Muscle of leg (tissue), 11 donors: Measurements from ENCODE around the gene OTUD6A. TPM values are rescaled to one million over a fixed set of nuclear protein-coding genes. Genes with fewer than 3 reads are reported as not detected.

Experiments used
- DNase-seq: peaks from one replicate; pipeline ENCODE4 v3.0.0; 2013
- H3K27ac ChIP-seq: one replicate; pipeline ENCODE4 v1.5.1; 2013; ENCODE audit warnings: mild to moderate bottlenecking, low read length, control low read depth
- H3K27me3 ChIP-seq: one replicate; pipeline ENCODE4 v1.6.1; 2013; ENCODE audit warnings: low read length; ENCODE audit not compliant: control insufficient read depth, insufficient read depth
- H3K36me3 ChIP-seq: one replicate; pipeline ENCODE4 v1.6.1; 2013; ENCODE audit warnings: low read length; ENCODE audit not compliant: control insufficient read depth, insufficient read depth
- H3K4me1 ChIP-seq: one replicate; pipeline ENCODE4 v1.6.1; 2013; ENCODE audit warnings: low read length; ENCODE audit not compliant: control insufficient read depth, insufficient read depth
- H3K4me3 ChIP-seq: one replicate; pipeline ENCODE4 v1.5.1; 2013; ENCODE audit warnings: low read length, control low read depth
- H3K9me3 ChIP-seq: replicated peaks from 2 replicates; pipeline ENCODE4 v1.6.1; 2013; ENCODE audit warnings: low read depth, low read length; ENCODE audit not compliant: control insufficient read depth
- WGBS: methylation state at CpG from one replicate; pipeline ENCODE4 v1.1.5; 2013; ENCODE audit warnings: missing lambda C conversion rate; ENCODE audit not compliant: insufficient coverage; 5-methylcytosine and 5-hydroxymethylcytosine counted together
- polyA plus RNA-seq, 8 donors: library from polyadenylated mRNA; unstranded; fragments of 120-200 nt; gene quantifications; one replicate each; pipeline versions ENCODE4 v1.2.1 to v1.2.3, GENCODE V29; 2013; ENCODE audit warnings: inconsistent platforms in 1 of 8, low replicate concordance in 1 of 8; ENCODE audit not compliant: insufficient read length in 8 of 8, insufficient read depth in 1 of 8
- total RNA-seq: library from RNA; stranded (reverse); fragments of 120-200 nt; gene quantifications from one replicate; pipeline ENCODE4 v1.2.4, GENCODE V29; 2013

Gene OTUD6A
- total and polyA plus RNA-seq, 9 donors: not detected

GRCh38 chrX:70044541-70045245, 17.6 kb upstream of the OTUD6A start:
- H3K27ac ChIP-seq: no peak overlapping the region
- H3K4me1 ChIP-seq: no peaks in the 10 kb centered on the region
- no peak for DNase-seq
- no peaks in the 10 kb centered on the region for H3K9me3 ChIP-seq
- 100% methylated on average over 1 of the region's 4 CpGs for WGBS
- no peak overlapping the region for H3K4me3 ChIP-seq
- no peaks in the 10 kb centered on the region for H3K36me3 ChIP-seq
- peaks cover 13% of the 10 kb centered on the region for H3K27me3 ChIP-seq

- Histone ChIP-seq H3K27ac (no peak overlapping the region), H3K4me3 (no peak overlapping the region), H3K9me3 (no peaks in the 10 kb centered on the region), H3K27me3 (peaks cover 13% of the 10 kb centered on the region), H3K36me3 (no peaks in the 10 kb centered on the region), H3K4me1 (no peaks in the 10 kb centered on the region)
- DNase-seq: no peak
Observed at GRCh38 chrX:70046978-70047377, 15.3 kb upstream of the OTUD6A start.

GRCh38 chrX:70049406-70049805, 12.9 kb upstream of the OTUD6A start:
- no peaks in the 10 kb centered on the region for H3K36me3 ChIP-seq
- no peak overlapping the region for H3K4me3 ChIP-seq
- WGBS: 82% methylated on average over 3 of the region's 3 CpGs
- no peak for DNase-seq
- no peak overlapping the region for H3K27ac ChIP-seq
- H3K9me3 ChIP-seq: no peaks in the 10 kb centered on the region
- H3K27me3 ChIP-seq: peaks cover 17% of the 10 kb centered on the region
- peaks cover 4% of the 10 kb centered on the region for H3K4me1 ChIP-seq

- no peak for DNase-seq
- Histone ChIP-seq H3K9me3 (no peaks in the 10 kb centered on the region), H3K4me1 (peaks cover 4% of the 10 kb centered on the region), H3K4me3 (no peak within 1 kb of the TSS), H3K36me3 (no peaks in the 10 kb centered on the region), H3K27me3 (peaks cover 19% of the 10 kb centered on the region), H3K27ac (no peak within 1 kb of the TSS)
- WGBS: 72% methylated on average over 3 of the region's 4 CpGs
Observed at GRCh38 chrX:70049925-70050324, 12.3 kb upstream of the OTUD6A start, which contains the start of gene AWAT2. AWAT2 (minus strand) TSS chrX:70049938; CDS start chrX:70049932, 6 bp downstream.

- H3K9me3 ChIP-seq: no peaks in the 10 kb centered on the region
- peaks cover 4% of the 10 kb centered on the region for H3K4me1 ChIP-seq
- H3K27me3 ChIP-seq: peaks cover 23% of the 10 kb centered on the region
- no peak overlapping the region for H3K4me3 ChIP-seq
- H3K27ac ChIP-seq: no peak overlapping the region
- no peak for DNase-seq
- WGBS: 61% methylated on average over 7 of the region's 11 CpGs
- no peaks in the 10 kb centered on the region for H3K36me3 ChIP-seq
Observed at GRCh38 chrX:70052895-70053615, 9.2 kb upstream of the OTUD6A start.

GRCh38 chrX:70054391-70054790, 7.9 kb upstream of the OTUD6A start:
- Histone ChIP-seq H3K4me3 (no peak overlapping the region), H3K4me1 (peaks cover 4% of the 10 kb centered on the region), H3K9me3 (no peaks in the 10 kb centered on the region), H3K27me3 (peaks cover 23% of the 10 kb centered on the region), H3K36me3 (no peaks in the 10 kb centered on the region), H3K27ac (no peak overlapping the region)
- WGBS: 74% methylated on average over 5 of the region's 5 CpGs
- no peak for DNase-seq

- no peak for DNase-seq
- H3K27me3 ChIP-seq: peaks cover 19% of the 10 kb centered on the region
- no peak overlapping the region for H3K27ac ChIP-seq
- no peak overlapping the region for H3K4me3 ChIP-seq
- H3K9me3 ChIP-seq: no peaks in the 10 kb centered on the region
- WGBS: 84% methylated on average over 42 of the region's 52 CpGs
- no peaks in the 10 kb centered on the region for H3K36me3 ChIP-seq
- H3K4me1 ChIP-seq: no peaks in the 10 kb centered on the region
Observed at GRCh38 chrX:70062961-70063550, 799 bp downstream of the OTUD6A start.

- H3K4me3 ChIP-seq: no peak overlapping the region
- DNase-seq: no peak
- H3K9me3 ChIP-seq: no peaks in the 10 kb centered on the region
- no peak overlapping the region for H3K27ac ChIP-seq
- H3K4me1 ChIP-seq: no peaks in the 10 kb centered on the region
- H3K36me3 ChIP-seq: no peaks in the 10 kb centered on the region
- peaks cover 29% of the 10 kb centered on the region for H3K27me3 ChIP-seq
- 72% methylated on average over 7 of the region's 7 CpGs for WGBS
Observed at GRCh38 chrX:70066646-70067045, 4.4 kb downstream of the OTUD6A start.

- Histone ChIP-seq H3K36me3 (no peaks in the 10 kb centered on the region), H3K27me3 (peaks cover 18% of the 10 kb centered on the region), H3K9me3 (no peaks in the 10 kb centered on the region), H3K4me1 (no peaks in the 10 kb centered on the region), H3K4me3 (no peak overlapping the region), H3K27ac (no peak overlapping the region)
- 60% methylated on average over 1 of the region's 5 CpGs for WGBS
- no peak for DNase-seq
Observed at GRCh38 chrX:70079297-70079696, 17.0 kb downstream of the OTUD6A start.

GRCh38 chrX:70079870-70080269, 17.6 kb downstream of the OTUD6A start:
- no CpG with 5 or more reads among the region's 3 CpGs for WGBS
- Histone ChIP-seq H3K4me1 (no peaks in the 10 kb centered on the region), H3K27ac (no peak overlapping the region), H3K9me3 (no peaks in the 10 kb centered on the region), H3K27me3 (peaks cover 18% of the 10 kb centered on the region), H3K4me3 (no peak overlapping the region), H3K36me3 (no peaks in the 10 kb centered on the region)
- no peak for DNase-seq
